ENCODE measurements around the gene TMEM270.
A peak's percentile ranks its signal among the peaks of the same experiment; 100 is the strongest.

TMEM270 gene

GRCh38 chr7:73888959-73889358, 28.0 kb downstream of the TMEM270 start:
- DNase-seq (ENCODE audit: low spot score) = no peak

DNA sequence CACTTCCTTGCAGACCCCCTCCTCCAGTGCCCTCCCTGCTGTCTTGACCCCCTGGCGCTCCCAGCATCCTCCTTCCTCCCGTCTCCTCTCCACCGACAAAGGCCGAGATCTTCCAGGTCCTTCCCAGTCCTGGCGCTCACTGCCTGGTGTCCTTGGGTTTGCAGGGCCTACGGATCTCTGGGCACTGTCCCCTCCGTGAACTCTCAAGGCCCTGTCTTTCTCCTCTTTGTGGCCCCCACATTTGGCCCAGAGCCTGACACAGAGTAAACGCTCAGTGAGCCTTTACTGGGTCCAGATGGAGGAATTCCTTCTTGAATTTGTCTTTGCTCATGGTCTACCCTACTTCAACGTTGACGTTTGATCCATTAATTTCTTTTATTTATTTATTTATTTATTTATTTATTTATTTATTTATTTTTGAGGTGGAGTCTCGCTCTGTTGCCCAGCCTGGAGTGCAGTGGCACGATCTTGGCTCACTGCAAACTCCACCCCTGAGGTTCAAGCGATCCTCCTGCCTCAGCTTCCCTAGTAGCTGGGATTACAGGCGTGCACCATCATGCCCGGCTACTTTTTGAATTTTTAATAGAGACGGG, 29.7 kb downstream of the TMEM270 start:
- DNase-seq (ENCODE audit: low spot score) = no peak

- no peak for DNase-seq (ENCODE audit: low spot score)
These were observed 30.4 kb downstream of the TMEM270 start for GRCh38 chr7:73891178-73891885.

GRCh38 chr7:73892003-73892999, 31.3 kb downstream of the TMEM270 start:
- no peak for DNase-seq (ENCODE audit: low spot score)

- DNase-seq (ENCODE audit: low spot score) = peak; percentile 87
These were observed 32.6 kb downstream of the TMEM270 start for GRCh38 chr7:73893342-73894101.

- no peak for DNase-seq (ENCODE audit: low spot score)
These were observed 33.2 kb downstream of the TMEM270 start for GRCh38 chr7:73894166-73894565.

DNA sequence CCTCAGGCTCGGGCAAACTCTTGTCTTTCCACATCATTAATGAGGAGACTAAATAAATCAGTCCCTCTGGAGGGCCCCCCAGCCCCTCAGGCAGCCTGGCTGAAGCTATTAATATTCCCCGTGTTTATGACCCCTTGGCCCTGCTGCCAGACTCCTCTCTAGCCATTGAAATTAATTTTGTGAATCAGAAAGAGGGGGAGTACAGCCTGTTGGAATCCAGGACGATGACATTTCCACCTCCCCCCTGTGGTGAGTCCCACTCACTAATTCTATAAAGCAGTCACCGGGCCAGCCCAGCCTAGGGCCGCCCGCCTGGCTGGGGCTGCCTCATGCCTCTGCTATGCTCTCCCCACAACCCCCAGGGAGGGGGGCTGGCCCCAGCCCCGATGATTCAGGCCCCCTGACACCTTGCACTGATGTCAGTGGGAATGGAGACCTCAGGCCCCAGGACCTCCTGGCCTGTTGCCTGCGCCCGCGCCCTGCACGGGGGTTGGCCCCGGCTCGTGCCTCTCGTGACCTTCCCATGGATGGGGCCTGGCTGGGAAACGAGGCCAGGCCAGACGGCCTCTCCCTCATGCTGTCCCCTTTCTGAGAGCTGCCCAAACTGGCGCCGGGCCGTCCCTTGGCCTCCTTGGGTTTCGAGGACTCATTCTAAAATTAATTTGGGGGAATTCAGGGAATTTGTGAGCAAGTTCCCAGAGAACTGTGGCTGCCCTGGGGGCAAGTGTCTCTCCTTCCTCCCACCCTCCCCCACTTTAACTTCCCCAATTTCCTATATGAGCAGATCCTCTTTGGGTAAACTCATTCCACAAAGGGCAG, 34.0 kb downstream of the TMEM270 start:
- no peak for DNase-seq (ENCODE audit: low spot score)

DNA sequence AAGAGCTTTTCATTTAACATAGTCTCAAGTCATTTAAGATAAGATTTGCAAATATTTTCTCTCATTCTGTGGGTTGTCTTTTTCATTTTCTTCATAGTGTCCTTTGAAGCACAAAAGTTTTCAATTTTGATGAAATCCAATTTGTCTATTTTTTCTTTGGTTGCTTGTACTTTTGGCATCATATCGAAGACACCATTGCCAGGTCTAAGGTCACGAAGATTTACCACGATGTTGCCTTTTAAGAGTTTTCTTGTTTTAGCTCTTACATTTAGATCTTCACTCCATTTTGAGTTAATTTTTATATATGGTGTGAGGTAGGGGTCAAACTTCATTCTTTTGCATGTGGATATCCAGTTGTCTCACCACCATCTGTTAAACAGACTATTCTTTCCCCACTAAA, 34.7 kb downstream of the TMEM270 start:
- DNase-seq (ENCODE audit: low spot score) = no peak

DNA sequence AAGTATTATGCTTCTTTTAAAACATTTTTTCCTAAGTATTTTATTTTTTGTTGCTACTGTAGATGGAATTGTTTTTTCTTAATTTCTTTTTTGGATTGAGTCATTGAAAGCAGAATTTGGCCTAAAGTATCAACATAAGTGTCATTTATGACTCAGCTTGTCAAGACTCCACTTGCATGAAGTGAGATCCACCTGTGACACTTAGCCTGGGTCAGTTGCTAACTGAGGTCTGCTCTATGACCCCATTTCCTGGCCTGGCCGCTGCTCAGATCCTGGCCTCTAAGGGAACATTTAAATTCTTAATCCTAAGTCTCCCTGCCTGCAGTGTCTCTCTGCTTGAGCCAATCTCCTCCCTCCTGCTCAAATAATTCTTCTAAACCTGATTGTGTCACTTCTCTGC, 35.5 kb downstream of the TMEM270 start:
- DNase-seq (ENCODE audit: low spot score) = no peak

GRCh38 chr7:73899731-73900142, 38.8 kb downstream of the TMEM270 start:
- peak; percentile 92 for DNase-seq (ENCODE audit: low spot score)

GRCh38 chr7:73900286-73900685, 39.3 kb downstream of the TMEM270 start:
- DNase-seq (ENCODE audit: low spot score) = no peak

- DNase-seq (ENCODE audit: low spot score) = no peak
These were observed 40.4 kb downstream of the TMEM270 start for GRCh38 chr7:73901231-73901822.

DNA sequence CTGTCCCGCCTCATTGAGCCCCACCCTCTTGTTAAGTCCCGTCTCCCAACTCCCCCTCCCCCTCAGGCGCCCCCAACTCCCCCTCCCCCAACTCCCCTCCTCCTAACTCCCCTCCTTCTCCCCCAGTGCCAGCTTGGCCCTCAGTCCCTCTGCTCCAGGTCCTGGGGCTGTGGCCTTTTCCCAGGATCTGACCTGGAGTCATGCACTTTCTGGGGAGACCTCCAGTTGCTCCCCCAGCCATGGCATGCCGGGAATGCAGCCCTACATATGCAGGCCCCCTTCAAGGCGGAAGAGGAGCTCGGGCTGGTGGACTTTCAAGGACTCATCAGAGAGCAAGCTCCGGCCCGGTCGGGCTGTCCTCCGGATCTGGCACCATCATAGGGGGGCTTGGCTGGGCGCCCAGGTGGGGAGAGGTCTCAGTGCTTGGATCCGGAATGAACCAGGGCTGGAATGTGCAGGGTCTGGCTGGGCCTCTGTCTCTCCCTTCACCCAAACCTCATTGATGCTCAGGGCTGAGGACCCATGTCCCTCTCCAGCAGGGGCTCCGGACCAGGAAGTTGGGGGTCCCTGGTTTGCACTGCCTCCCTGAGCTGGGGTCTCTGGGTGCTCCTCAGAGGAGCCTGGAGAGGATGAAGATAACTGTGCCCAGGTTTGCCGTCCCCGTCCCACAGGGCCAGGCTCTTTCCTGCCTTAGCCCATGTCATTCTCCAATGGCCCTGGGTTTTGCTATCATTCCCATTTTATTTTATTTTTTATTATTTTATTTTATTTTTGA, 41.1 kb downstream of the TMEM270 start:
- no peak for DNase-seq (ENCODE audit: low spot score)

GRCh38 chr7:73903321-73904218, 42.6 kb downstream of the TMEM270 start:
- DNase-seq (ENCODE audit: low spot score) = no peak

DNA sequence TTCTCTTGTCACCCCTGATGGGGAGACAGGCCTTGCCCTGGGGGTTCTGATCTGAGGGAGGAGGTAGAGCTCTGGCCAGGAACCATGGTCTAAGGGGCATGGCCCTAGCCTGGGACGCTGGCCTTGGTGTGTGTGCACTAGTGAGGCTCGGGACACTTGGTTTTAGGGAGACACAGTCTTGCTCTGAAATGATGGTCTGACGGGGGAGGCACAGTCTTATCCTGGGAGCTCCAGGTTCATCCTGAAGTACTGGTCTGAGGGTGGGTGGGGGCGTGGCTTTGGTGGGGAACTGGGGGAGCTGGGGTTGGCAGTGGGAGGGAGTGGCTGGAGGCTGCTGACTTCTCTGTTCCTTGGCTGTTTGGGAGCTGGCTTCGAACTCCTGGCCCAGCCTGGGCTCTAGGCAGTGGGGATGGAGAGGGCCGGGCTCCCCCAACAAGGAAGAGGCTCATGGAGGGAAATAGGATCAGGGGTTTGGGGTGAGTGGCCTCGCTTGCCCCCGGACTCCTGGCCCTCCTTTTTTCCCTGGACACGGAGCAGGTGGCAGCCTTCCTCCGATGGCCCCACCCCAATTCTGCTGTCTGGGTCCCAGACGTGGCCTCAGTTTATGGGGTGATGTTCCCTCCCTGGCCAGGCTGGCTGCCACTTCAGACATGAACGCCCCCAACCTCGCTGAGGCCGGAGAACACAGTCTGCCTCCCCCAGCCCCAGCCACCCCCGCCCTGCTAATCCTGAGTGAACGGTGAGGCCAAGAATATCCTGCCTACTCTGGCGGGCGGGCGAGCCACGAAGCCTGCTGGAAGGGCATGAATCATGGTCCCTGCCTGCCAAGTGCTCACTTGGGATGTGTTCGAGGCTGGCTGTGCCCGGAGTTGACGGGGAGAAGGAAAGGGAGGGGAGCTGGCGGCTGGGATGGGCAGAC, 43.5 kb downstream of the TMEM270 start:
- no peak for DNase-seq (ENCODE audit: low spot score)

DNA sequence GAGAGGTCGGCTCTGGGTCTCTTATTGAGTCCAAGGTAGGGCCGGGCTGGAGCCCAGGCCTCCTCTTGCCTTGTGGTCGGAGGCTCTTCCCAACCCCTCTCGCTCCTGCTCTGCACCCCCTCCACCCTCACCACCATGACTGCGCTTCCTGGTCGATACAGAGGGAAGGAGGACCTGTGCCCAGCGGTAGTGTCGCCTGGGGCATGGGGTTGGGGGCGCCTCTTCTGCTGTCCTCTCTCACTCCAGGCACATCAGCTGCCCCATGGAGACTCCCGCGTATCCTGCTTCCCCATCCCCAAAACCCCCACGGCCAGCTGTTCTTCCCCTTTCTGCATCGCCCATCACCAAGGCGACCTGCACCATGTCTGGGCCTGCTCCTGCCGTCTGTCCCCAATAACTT, 44.4 kb downstream of the TMEM270 start:
- no peak for DNase-seq (ENCODE audit: low spot score)

DNA sequence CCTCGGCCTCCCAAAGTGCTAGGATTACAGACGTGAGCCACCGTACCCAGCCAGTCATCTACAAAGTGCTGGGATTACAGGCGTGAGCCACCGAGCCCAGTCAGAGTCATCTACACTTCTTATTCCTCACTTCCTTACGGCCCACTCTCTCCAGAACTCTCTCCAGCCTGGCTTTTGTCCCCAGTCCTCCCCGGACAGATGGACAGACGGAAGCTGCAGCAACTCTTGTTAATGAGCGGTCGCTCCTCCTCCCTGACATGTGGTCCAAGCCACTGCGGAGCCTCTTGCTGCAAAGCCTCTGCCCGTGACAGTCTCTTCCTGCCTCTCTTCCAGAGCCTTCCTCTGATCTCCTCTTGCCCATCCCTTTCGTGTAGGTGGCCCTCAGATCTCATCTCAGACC, 45.9 kb downstream of the TMEM270 start:
- no peak for DNase-seq (ENCODE audit: low spot score)
